ENCODE measurements around the gene TXN2. TPM values are rescaled to one million over a fixed set of nuclear protein-coding genes. Genes with fewer than 3 reads are reported as not detected.
A peak's percentile ranks its signal among the peaks of the same experiment; 100 is the strongest.

TXN2 gene
- polyA plus RNA-seq, 4 donors = 106 to 133 (median 125) TPM

GRCh38 chr22:36486619-36487384 lies 5.4 kb upstream of the TXN2 start:
- no peak for DNase-seq (ENCODE audit: low read depth in 4 of 4, low spot score in 3 of 4)

- DNase-seq (ENCODE audit: low read depth in 4 of 4, low spot score in 3 of 4) = no peak
Observed at GRCh38 chr22:36480941-36481392, 473 bp downstream of the TXN2 start.

GRCh38 chr22:36478966-36479365 lies 2.5 kb downstream of the TXN2 start:
- no peak for DNase-seq (ENCODE audit: low read depth in 4 of 4, low spot score in 3 of 4)

- no peak for DNase-seq (ENCODE audit: low read depth in 4 of 4, low spot score in 3 of 4)
Observed at GRCh38 chr22:36475341-36475740, 6.1 kb downstream of the TXN2 start.

- DNase-seq (ENCODE audit: low read depth in 4 of 4, low spot score in 3 of 4) = no peak
Observed at GRCh38 chr22:36472689-36473088, 8.8 kb downstream of the TXN2 start.

- no peak for DNase-seq (ENCODE audit: low read depth in 4 of 4, low spot score in 3 of 4)
Observed at GRCh38 chr22:36471341-36471821, 10.1 kb downstream of the TXN2 start.

- DNase-seq (ENCODE audit: low read depth in 4 of 4, low spot score in 3 of 4) = no peak
Observed at GRCh38 chr22:36470994-36471331, 10.5 kb downstream of the TXN2 start.

- peak; percentile 62 to 82 (median 72) for DNase-seq (ENCODE audit: low read depth in 4 of 4, low spot score in 3 of 4)
Observed at GRCh38 chr22:36470162-36470993, 11.1 kb downstream of the TXN2 start.

- no peak for DNase-seq (ENCODE audit: low read depth in 4 of 4, low spot score in 3 of 4)
Observed at GRCh38 chr22:36469094-36469710, 12.2 kb downstream of the TXN2 start.

GRCh38 chr22:36467946-36468345 lies 13.5 kb downstream of the TXN2 start:
- DNase-seq (ENCODE audit: low read depth in 4 of 4, low spot score in 3 of 4) = no peak

- no peak for DNase-seq (ENCODE audit: low read depth in 4 of 4, low spot score in 3 of 4)
Observed at GRCh38 chr22:36467042-36467810, 14.2 kb downstream of the TXN2 start.

GRCh38 chr22:36466258-36466657 lies 15.2 kb downstream of the TXN2 start:
- no peak for DNase-seq (ENCODE audit: low read depth in 4 of 4, low spot score in 3 of 4)

GRCh38 chr22:36465232-36466021 lies 16.0 kb downstream of the TXN2 start:
- DNase-seq (ENCODE audit: low read depth in 4 of 4, low spot score in 3 of 4) = no peak

- no peak for DNase-seq (ENCODE audit: low read depth in 4 of 4, low spot score in 3 of 4)
Observed at GRCh38 chr22:36464715-36465231, 16.7 kb downstream of the TXN2 start.

- no peak for DNase-seq (ENCODE audit: low read depth in 4 of 4, low spot score in 3 of 4)
Observed at GRCh38 chr22:36463783-36464184, 17.7 kb downstream of the TXN2 start.

GRCh38 chr22:36461665-36462649 lies 19.5 kb downstream of the TXN2 start:
- DNase-seq (ENCODE audit: low read depth in 4 of 4, low spot score in 3 of 4) = peak in 3 of 4 donors; percentile 56 to 71 (median 60)

GRCh38 chr22:36460202-36460601 lies 21.2 kb downstream of the TXN2 start:
- no peak for DNase-seq (ENCODE audit: low read depth in 4 of 4, low spot score in 3 of 4)

Measured in left renal pelvis (tissue), 4 donors.